Astrocyte (in vitro differentiated cells and primary cell): Measurements from ENCODE around the gene FARS2. TPM values are rescaled to one million over a fixed set of nuclear protein-coding genes. Genes with fewer than 3 reads are reported as not detected.

ENCODE experiments used
- DNase-seq: peaks from one replicate; pipeline ENCODE4 v3.0.0-alpha.2; 2010; ENCODE audit warnings: low read depth
- FAIRE-seq: peaks from 2 replicates; lab custom pipeline; 2011; peaks lifted over from hg19 to GRCh38; lab: Jason Lieb, UNC
- H2AFZ ChIP-seq: 2 replicates; pipeline ENCODE4 v1.6.0; 2012; ENCODE audit warnings: low read depth, low read length, inconsistent platforms
- H3K27ac ChIP-seq: 2 replicates; pipeline ENCODE4 v1.5.1; 2011; ENCODE audit warnings: low read depth, low read length, inconsistent platforms
- H3K27me3 ChIP-seq: 2 replicates; pipeline ENCODE4 v1.6.0; 2011; ENCODE audit warnings: low read length, inconsistent platforms; ENCODE audit not compliant: insufficient read depth
- H3K36me3 ChIP-seq: 2 replicates; pipeline ENCODE4 v1.5.1; 2011; ENCODE audit warnings: low read length, inconsistent platforms; ENCODE audit not compliant: insufficient read depth
- H3K4me1 ChIP-seq: 2 replicates; pipeline ENCODE4 v1.5.1; 2011; ENCODE audit warnings: low read length, inconsistent platforms; ENCODE audit not compliant: insufficient read depth
- H3K4me2 ChIP-seq: 2 replicates; pipeline ENCODE4 v1.6.0; 2012; ENCODE audit warnings: low read length, inconsistent platforms
- H3K4me3 ChIP-seq: 2 replicates; pipeline ENCODE4 v1.5.1; 2011; ENCODE audit warnings: low read depth, mild to moderate bottlenecking, low read length, inconsistent platforms; ENCODE audit not compliant: insufficient read depth
- H3K79me2 ChIP-seq: 2 replicates; pipeline ENCODE4 v1.6.0; 2012; ENCODE audit warnings: mild to moderate bottlenecking, low read length, inconsistent platforms; ENCODE audit not compliant: insufficient read depth
- H3K9ac ChIP-seq: 2 replicates; pipeline ENCODE4 v1.6.0; 2012; ENCODE audit warnings: mild to moderate bottlenecking, low read length, inconsistent platforms
- H3K9me3 ChIP-seq: 2 replicates; pipeline ENCODE4 v1.5.1; 2012; ENCODE audit warnings: low read depth, mild to moderate bottlenecking, low read length, inconsistent platforms; ENCODE audit not compliant: insufficient read depth
- H4K20me1 ChIP-seq: 2 replicates; pipeline ENCODE4 v1.6.0; 2012; ENCODE audit warnings: low read length, inconsistent platforms; ENCODE audit not compliant: insufficient read depth
- H3K27ac Mint-ChIP-seq: one replicate; pipeline ENCODE4 v1.8.0; 2021; ENCODE audit warnings: mild to moderate bottlenecking, mixed read lengths; ENCODE audit not compliant: unreplicated experiment
- H3K27me3 Mint-ChIP-seq: one replicate; pipeline ENCODE4 v1.8.0; 2021; ENCODE audit warnings: low read depth, mixed read lengths; ENCODE audit not compliant: unreplicated experiment
- H3K36me3 Mint-ChIP-seq: one replicate; pipeline ENCODE4 v1.8.0; 2021; ENCODE audit warnings: low read depth, mixed read lengths; ENCODE audit not compliant: unreplicated experiment
- H3K4me1 Mint-ChIP-seq: one replicate; pipeline ENCODE4 v1.8.0; 2021; ENCODE audit warnings: low read depth, mixed read lengths; ENCODE audit not compliant: unreplicated experiment
- H3K4me3 Mint-ChIP-seq: one replicate; pipeline ENCODE4 v1.8.0; 2021; ENCODE audit warnings: mild to moderate bottlenecking, moderate library complexity, mixed read lengths; ENCODE audit not compliant: unreplicated experiment
- H3K9me3 Mint-ChIP-seq: one replicate; pipeline ENCODE4 v1.8.0; 2021; ENCODE audit warnings: mild to moderate bottlenecking, mixed read lengths; ENCODE audit not compliant: unreplicated experiment
- EZH2 ChIP-seq: IDR thresholded peaks from 2 replicates; pipeline ENCODE4 v1.6.1; 2012; ENCODE audit warnings: mild to moderate bottlenecking, low read length, inconsistent platforms; ENCODE audit not compliant: insufficient read depth
- total RNA-seq: library from RNA; stranded (reverse); gene quantifications from 2 replicates; pipeline ENCODE4 v1.2.1, GENCODE V29; 2021
- TF ChIP-seq, protein P1 (sequence below): IDR thresholded peaks from 2 replicates; pipeline ENCODE4 v1.5.1; 2011; ENCODE audit warnings: low read depth, mild to moderate bottlenecking, inconsistent platforms, low read length, moderate library complexity; ENCODE audit not compliant: insufficient read depth

FARS2 gene
- total RNA-seq, 1 donor from 2014 or later: 13.3 TPM

DNA sequence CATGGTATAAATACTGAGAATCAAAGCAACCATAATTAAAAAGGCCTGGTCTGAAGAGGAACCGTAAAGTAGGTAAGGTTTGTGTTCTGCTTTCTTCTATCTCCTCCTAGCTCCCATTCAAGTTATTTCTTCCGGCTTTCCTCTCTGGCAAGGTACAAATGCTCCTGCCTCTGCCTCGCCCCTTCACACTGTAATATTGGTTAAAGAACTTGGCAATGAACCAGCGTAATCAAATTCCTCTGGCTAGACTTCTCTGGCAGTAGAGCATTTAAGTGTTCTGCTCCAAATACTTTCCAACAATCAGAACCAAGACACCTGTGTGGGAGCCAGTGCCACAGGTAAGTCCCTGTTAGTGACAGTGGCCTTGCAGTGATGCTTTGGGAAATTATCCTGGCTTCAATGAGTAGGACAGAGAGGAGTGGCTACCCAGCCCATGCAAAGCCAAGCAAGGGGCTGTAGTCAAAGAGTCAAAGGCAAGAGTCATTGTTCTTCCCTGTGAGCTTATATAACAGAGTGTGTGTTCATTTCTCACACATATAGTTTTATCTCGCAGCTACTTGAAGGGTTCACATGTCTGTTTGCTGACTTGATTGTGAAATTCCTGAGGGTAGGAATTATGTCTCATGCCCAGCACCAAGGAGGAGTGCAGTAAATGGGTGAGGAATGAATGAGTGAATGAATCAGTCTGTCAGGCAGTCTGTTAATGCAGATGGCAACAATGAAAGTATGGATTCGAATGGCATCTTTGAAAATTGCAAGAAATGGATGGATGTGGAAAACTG, 416.1 kb downstream of the FARS2 start:
- TF ChIP-seq EZH2: no peak
- TF ChIP-seq, protein P1, sequence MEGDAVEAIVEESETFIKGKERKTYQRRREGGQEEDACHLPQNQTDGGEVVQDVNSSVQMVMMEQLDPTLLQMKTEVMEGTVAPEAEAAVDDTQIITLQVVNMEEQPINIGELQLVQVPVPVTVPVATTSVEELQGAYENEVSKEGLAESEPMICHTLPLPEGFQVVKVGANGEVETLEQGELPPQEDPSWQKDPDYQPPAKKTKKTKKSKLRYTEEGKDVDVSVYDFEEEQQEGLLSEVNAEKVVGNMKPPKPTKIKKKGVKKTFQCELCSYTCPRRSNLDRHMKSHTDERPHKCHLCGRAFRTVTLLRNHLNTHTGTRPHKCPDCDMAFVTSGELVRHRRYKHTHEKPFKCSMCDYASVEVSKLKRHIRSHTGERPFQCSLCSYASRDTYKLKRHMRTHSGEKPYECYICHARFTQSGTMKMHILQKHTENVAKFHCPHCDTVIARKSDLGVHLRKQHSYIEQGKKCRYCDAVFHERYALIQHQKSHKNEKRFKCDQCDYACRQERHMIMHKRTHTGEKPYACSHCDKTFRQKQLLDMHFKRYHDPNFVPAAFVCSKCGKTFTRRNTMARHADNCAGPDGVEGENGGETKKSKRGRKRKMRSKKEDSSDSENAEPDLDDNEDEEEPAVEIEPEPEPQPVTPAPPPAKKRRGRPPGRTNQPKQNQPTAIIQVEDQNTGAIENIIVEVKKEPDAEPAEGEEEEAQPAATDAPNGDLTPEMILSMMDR: no peak
- Mint-ChIP-seq H3K4me1 (peaks cover 8% of the 10 kb centered on the region), H3K9me3 (peaks cover 2% of the 10 kb centered on the region), H3K36me3 (no peaks in the 10 kb centered on the region), H3K4me3 (no peak overlapping the region), H3K27me3 (no peaks in the 10 kb centered on the region), H3K27ac (no peak overlapping the region)
- peaks cover 7% of the 10 kb centered on the region for H3K4me1 ChIP-seq
- no peak overlapping the region for H3K4me3 ChIP-seq
- no peaks in the 10 kb centered on the region for H3K79me2 ChIP-seq
- no peaks in the 10 kb centered on the region for H3K36me3 ChIP-seq
- DNase-seq: no peak
- H3K9me3 ChIP-seq: no peaks in the 10 kb centered on the region
- no peak overlapping the region for H3K4me2 ChIP-seq
- H3K27me3 ChIP-seq: no peaks in the 10 kb centered on the region
- no peak overlapping the region for H2AFZ ChIP-seq
- no peaks in the 10 kb centered on the region for H4K20me1 ChIP-seq
- no peak overlapping the region for H3K27ac ChIP-seq
- H3K9ac ChIP-seq: no peak overlapping the region
- no peak for FAIRE-seq

DNA sequence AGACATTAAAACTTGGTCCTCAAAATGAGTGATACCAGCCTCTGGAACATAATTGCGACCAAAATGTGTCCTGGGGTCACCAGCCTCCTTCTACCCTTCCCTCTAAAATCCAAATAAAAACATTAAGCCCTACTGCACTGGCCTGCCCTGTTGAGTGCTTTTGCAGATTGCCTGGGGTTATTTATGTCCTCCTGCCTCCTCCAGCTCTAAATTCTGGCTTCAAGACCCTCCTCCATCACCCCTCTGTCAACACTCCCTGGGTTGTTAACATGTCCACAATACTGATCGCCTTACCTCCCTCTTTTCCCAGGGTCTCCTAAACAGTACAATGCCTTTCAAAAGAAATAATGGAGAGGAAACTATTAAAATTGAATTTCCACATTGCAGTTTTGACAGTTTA, 418.0 kb downstream of the FARS2 start:
- Histone ChIP-seq H3K27me3 (no peaks in the 10 kb centered on the region), H3K36me3 (no peaks in the 10 kb centered on the region), H3K27ac (no peak overlapping the region), H3K4me1 (no peaks in the 10 kb centered on the region), H3K4me3 (no peak overlapping the region), H2AFZ (no peak overlapping the region), H4K20me1 (no peaks in the 10 kb centered on the region), H3K9me3 (no peaks in the 10 kb centered on the region), H3K4me2 (no peak overlapping the region), H3K9ac (no peak overlapping the region), H3K79me2 (no peaks in the 10 kb centered on the region)
- no peak for DNase-seq
- H3K27ac Mint-ChIP-seq: no peak overlapping the region
- TF ChIP-seq, protein P1: no peak
- TF ChIP-seq EZH2: no peak
- no peak overlapping the region for H3K4me3 Mint-ChIP-seq
- FAIRE-seq: no peak
- peaks cover 2% of the 10 kb centered on the region for H3K9me3 Mint-ChIP-seq
- no peaks in the 10 kb centered on the region for H3K27me3 Mint-ChIP-seq
- H3K36me3 Mint-ChIP-seq: peaks cover 6% of the 10 kb centered on the region
- H3K4me1 Mint-ChIP-seq: no peaks in the 10 kb centered on the region

- Histone ChIP-seq H3K27ac (no peak overlapping the region), H3K9me3 (no peaks in the 10 kb centered on the region), H3K79me2 (no peaks in the 10 kb centered on the region), H3K36me3 (no peaks in the 10 kb centered on the region), H4K20me1 (no peaks in the 10 kb centered on the region), H3K4me3 (no peak overlapping the region), H3K9ac (no peak overlapping the region), H3K27me3 (no peaks in the 10 kb centered on the region), H3K4me1 (no peaks in the 10 kb centered on the region), H2AFZ (no peak overlapping the region), H3K4me2 (no peak overlapping the region)
- no peaks in the 10 kb centered on the region for H3K27me3 Mint-ChIP-seq
- DNase-seq: no peak
- no peaks in the 10 kb centered on the region for H3K4me1 Mint-ChIP-seq
- FAIRE-seq: no peak
- H3K27ac Mint-ChIP-seq: no peak overlapping the region
- no peak overlapping the region for H3K4me3 Mint-ChIP-seq
- no peak for TF ChIP-seq EZH2
- TF ChIP-seq, protein P1: no peak
- H3K36me3 Mint-ChIP-seq: peaks cover 6% of the 10 kb centered on the region
- H3K9me3 Mint-ChIP-seq: peaks cover 2% of the 10 kb centered on the region
Observed at GRCh38 chr6:5679691-5680090, 418.4 kb downstream of the FARS2 start.
